ENCODE measurements around the gene ZNF831.

DNA sequence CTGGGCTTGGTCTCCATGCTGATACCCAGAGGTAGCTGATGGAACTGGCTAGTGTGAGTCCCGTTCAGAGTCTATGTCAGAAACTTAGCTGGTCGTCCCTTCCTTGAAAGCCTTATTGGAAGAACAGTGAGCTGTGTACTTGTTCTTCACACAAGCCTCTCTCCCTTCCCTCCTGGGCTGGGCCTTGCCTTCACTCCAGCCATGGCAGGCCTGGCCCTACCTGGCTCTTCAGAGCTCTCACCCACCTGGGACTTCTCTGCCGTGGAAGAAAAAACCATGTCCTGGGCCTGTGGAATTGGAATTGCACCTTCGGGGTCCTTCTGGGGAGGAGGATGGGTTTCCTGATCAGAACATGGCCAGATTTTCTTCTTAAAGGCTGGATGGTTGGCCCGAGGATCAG, 20.3 kb upstream of the ZNF831 start:
- TF ChIP-seq, protein P1, sequence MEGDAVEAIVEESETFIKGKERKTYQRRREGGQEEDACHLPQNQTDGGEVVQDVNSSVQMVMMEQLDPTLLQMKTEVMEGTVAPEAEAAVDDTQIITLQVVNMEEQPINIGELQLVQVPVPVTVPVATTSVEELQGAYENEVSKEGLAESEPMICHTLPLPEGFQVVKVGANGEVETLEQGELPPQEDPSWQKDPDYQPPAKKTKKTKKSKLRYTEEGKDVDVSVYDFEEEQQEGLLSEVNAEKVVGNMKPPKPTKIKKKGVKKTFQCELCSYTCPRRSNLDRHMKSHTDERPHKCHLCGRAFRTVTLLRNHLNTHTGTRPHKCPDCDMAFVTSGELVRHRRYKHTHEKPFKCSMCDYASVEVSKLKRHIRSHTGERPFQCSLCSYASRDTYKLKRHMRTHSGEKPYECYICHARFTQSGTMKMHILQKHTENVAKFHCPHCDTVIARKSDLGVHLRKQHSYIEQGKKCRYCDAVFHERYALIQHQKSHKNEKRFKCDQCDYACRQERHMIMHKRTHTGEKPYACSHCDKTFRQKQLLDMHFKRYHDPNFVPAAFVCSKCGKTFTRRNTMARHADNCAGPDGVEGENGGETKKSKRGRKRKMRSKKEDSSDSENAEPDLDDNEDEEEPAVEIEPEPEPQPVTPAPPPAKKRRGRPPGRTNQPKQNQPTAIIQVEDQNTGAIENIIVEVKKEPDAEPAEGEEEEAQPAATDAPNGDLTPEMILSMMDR (IDR thresholded peaks at IDR 0.05), result no peak
- no peak for TF ChIP-seq POLR2A (IDR thresholded peaks at IDR 0.05)

Data from thyroid gland (tissue), 4 donors.